ENCODE data around the gene PKDREJ. TPM values are rescaled to one million over a fixed set of nuclear protein-coding genes. Genes with fewer than 3 reads are reported as not detected.

PKDREJ gene
- total RNA-seq, 2 experiments from 2014 or later, result not detected

GRCh38 chr22:46230262-46230901, 32.8 kb downstream of the PKDREJ start:
- no peak overlapping the region for H2AFZ ChIP-seq (ENCODE audit: low read length)
- intact Hi-C loops (cut with micrococcal nuclease; ENCODE audit: unreplicated experiment), result no loop called here
- TF ChIP-seq EZH2phosphoT487 (IDR thresholded peaks at IDR 0.05; ENCODE audit: borderline replicate concordance, low read depth, low read length) (no peak), CTCF (conservative IDR thresholded peaks at IDR 0.05; ENCODE audit: low read length) (no peak)
- H3K9me2 ChIP-seq (ENCODE audit: insufficient read depth, low read length), result no peaks in the 10 kb centered on the region
- BruUV-seq (replicated peaks), result no TSS peak
- POLR2A ChIA-PET, result no interaction called here
- no peak overlapping the region for H3K27ac ChIP-seq (ENCODE audit: low read depth, low read length, poor library complexity, severe bottlenecking)
- H3K9me3 ChIP-seq (ENCODE audit: low read length), result no peaks in the 10 kb centered on the region
- CTCF ChIA-PET (ENCODE audit: unreplicated experiment), result no interaction called here
- H3K4me1 ChIP-seq (ENCODE audit: insufficient read depth, low read length, poor library complexity, severe bottlenecking), result peaks cover 8% of the 10 kb centered on the region
- no peak overlapping the region for H3K4me3 ChIP-seq (ENCODE audit: low read depth, low read length, poor library complexity, severe bottlenecking)
- no peaks in the 10 kb centered on the region for H4K20me1 ChIP-seq (ENCODE audit: insufficient read depth, low read length)
- no peak for DNase-seq (ENCODE audit: low spot score)
- H3K4me2 ChIP-seq (ENCODE audit: low read length), result no peak overlapping the region
- H3K36me3 ChIP-seq (ENCODE audit: insufficient read depth, low read length), result no peaks in the 10 kb centered on the region
- no peaks in the 10 kb centered on the region for H3K79me2 ChIP-seq (ENCODE audit: insufficient read depth, low read depth, low read length)

- no peaks in the 10 kb centered on the region for H3K9me2 ChIP-seq (ENCODE audit: insufficient read depth, low read length)
- intact Hi-C loops (cut with micrococcal nuclease; ENCODE audit: unreplicated experiment), result no loop called here
These were observed 33.4 kb downstream of the PKDREJ start for GRCh38 chr22:46229701-46230100.

More at GRCh38 chr22:46229701-46230100, 33.4 kb downstream of the PKDREJ start:
- Histone ChIP-seq H4K20me1 (ENCODE audit: insufficient read depth, low read length) (no peaks in the 10 kb centered on the region), H3K9me3 (ENCODE audit: low read length) (no peaks in the 10 kb centered on the region), H3K36me3 (ENCODE audit: insufficient read depth, low read length) (no peaks in the 10 kb centered on the region), H3K4me2 (ENCODE audit: low read length) (no peak overlapping the region), H3K4me3 (ENCODE audit: low read depth, low read length, poor library complexity, severe bottlenecking) (no peak overlapping the region), H3K79me2 (ENCODE audit: insufficient read depth, low read depth, low read length) (no peaks in the 10 kb centered on the region), H3K4me1 (ENCODE audit: insufficient read depth, low read length, poor library complexity, severe bottlenecking) (peaks cover 6% of the 10 kb centered on the region), H2AFZ (ENCODE audit: low read length) (no peak overlapping the region), H3K27ac (ENCODE audit: low read depth, low read length, poor library complexity, severe bottlenecking) (no peak overlapping the region)
- no peak for DNase-seq (ENCODE audit: low spot score)
- POLR2A ChIA-PET, result no interaction called here
- TF ChIP-seq CTCF (conservative IDR thresholded peaks at IDR 0.05; ENCODE audit: low read length) (no peak), EZH2phosphoT487 (IDR thresholded peaks at IDR 0.05; ENCODE audit: borderline replicate concordance, low read depth, low read length) (no peak)
- CTCF ChIA-PET (ENCODE audit: unreplicated experiment), result no interaction called here
- no TSS peak for BruUV-seq (replicated peaks)
